Suprapubic skin (tissue), 3 donors: ENCODE measurements around the gene NUFIP1.

Experiments used
- POLR2AphosphoS5 ChIP-seq, 3 donors: sonication (generic); formaldehyde crosslinking; IDR thresholded peaks; one replicate each; pipeline ENCODE4 v1.6.1; 2017; ENCODE audit warnings: antibody characterized with exemption in 3 of 3
- TF ChIP-seq, protein P1 (sequence below), 2 donors: fragments of 200-600 bp in 1 of 2; fragments of 450-650 bp in 1 of 2; sonication (generic) in 1 of 2; IDR thresholded peaks; one replicate each; pipeline ENCODE4 v1.5.1; 2016 to 2019; ENCODE audit warnings: antibody characterized with exemption in 2 of 2, mild to moderate bottlenecking in 1 of 2, moderate library complexity in 1 of 2

DNA sequence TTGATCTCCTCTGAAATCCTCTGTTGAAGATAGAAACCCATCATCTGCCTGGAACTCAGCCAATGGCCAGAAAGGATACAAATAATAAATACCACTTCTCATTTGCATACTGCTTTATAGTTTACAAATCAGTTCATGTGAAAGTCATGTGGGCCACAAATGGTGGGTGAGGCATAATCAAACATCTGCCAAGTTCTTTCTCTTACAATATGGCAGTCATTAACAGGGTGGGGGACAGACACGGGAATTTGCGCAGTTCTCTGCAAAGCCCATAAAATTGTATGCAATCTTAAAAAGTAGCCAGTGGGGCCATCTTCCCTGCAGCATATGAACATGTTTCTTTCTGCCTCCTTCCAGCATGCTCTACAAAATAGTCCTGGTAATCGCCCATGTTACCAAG is 59.6 kb downstream of the NUFIP1 start:
- TF ChIP-seq, protein P1, sequence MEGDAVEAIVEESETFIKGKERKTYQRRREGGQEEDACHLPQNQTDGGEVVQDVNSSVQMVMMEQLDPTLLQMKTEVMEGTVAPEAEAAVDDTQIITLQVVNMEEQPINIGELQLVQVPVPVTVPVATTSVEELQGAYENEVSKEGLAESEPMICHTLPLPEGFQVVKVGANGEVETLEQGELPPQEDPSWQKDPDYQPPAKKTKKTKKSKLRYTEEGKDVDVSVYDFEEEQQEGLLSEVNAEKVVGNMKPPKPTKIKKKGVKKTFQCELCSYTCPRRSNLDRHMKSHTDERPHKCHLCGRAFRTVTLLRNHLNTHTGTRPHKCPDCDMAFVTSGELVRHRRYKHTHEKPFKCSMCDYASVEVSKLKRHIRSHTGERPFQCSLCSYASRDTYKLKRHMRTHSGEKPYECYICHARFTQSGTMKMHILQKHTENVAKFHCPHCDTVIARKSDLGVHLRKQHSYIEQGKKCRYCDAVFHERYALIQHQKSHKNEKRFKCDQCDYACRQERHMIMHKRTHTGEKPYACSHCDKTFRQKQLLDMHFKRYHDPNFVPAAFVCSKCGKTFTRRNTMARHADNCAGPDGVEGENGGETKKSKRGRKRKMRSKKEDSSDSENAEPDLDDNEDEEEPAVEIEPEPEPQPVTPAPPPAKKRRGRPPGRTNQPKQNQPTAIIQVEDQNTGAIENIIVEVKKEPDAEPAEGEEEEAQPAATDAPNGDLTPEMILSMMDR (IDR thresholded peaks at IDR 0.05) = no peak
- TF ChIP-seq POLR2AphosphoS5 (IDR thresholded peaks at IDR 0.05) = no peak
